ENCODE measurements around the gene SRRM5.

- TF ChIP-seq, protein P1, sequence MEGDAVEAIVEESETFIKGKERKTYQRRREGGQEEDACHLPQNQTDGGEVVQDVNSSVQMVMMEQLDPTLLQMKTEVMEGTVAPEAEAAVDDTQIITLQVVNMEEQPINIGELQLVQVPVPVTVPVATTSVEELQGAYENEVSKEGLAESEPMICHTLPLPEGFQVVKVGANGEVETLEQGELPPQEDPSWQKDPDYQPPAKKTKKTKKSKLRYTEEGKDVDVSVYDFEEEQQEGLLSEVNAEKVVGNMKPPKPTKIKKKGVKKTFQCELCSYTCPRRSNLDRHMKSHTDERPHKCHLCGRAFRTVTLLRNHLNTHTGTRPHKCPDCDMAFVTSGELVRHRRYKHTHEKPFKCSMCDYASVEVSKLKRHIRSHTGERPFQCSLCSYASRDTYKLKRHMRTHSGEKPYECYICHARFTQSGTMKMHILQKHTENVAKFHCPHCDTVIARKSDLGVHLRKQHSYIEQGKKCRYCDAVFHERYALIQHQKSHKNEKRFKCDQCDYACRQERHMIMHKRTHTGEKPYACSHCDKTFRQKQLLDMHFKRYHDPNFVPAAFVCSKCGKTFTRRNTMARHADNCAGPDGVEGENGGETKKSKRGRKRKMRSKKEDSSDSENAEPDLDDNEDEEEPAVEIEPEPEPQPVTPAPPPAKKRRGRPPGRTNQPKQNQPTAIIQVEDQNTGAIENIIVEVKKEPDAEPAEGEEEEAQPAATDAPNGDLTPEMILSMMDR (IDR thresholded peaks at IDR 0.05; ENCODE audit: poor library complexity): no peak
- TF ChIP-seq EZH2 (IDR thresholded peaks at IDR 0.05; ENCODE audit: borderline replicate concordance) (no peak), EZH2phosphoT487 (IDR thresholded peaks at IDR 0.05; ENCODE audit: low read depth, severe bottlenecking, unreplicated experiment) (no peak)
Measured at GRCh38 chr19:43656436-43656835, 44.5 kb downstream of the SRRM5 start.

Measured in hepatocyte (in vitro differentiated cells).